Right atrium auricular region (tissue), 2 donors: ENCODE data around the gene C1QTNF9B. TPM values are rescaled to one million over a fixed set of nuclear protein-coding genes. Genes with fewer than 3 reads are reported as not detected.

Experiments used
- DNase-seq: peaks from one replicate; pipeline ENCODE4 v3.0.0-alpha.2; 2019; ENCODE audit warnings: low spot score
- H3K27ac ChIP-seq, 2 donors: fragments of 200-600 bp; sonication (generic); 1 replicate in 1 of 2; 2 replicates in 1 of 2; pipeline ENCODE4 v1.5.1; 2016 to 2019
- H3K27me3 ChIP-seq, 2 donors: fragments of 200-600 bp; sonication (generic); one replicate each; pipeline versions ENCODE4 v1.5.1 to v1.6.0; 2017 to 2019
- H3K36me3 ChIP-seq: fragments of 200-600 bp; sonication (generic); one replicate; pipeline ENCODE4 v1.5.1; 2016
- H3K4me1 ChIP-seq, 2 donors: fragments of 200-600 bp; sonication (generic); one replicate each; pipeline versions ENCODE4 v1.5.1 to v1.6.0; 2017 to 2019
- H3K4me3 ChIP-seq, 2 donors: fragments of 200-600 bp; sonication (generic); 1 replicate in 1 of 2; 2 replicates in 1 of 2; pipeline ENCODE4 v1.5.1; 2017 to 2019; ENCODE audit warnings: mild to moderate bottlenecking in 1 of 2, moderate library complexity in 1 of 2
- H3K9me3 ChIP-seq, 2 donors: fragments of 200-600 bp; sonication (generic); one replicate each; pipeline ENCODE4 v1.5.1; 2019
- total RNA-seq, 2 donors: library from RNA; depleted of rRNA; stranded (reverse); fragments of >200 nt; gene quantifications; one replicate each; pipeline ENCODE4 v1.1.0, GENCODE V29; 2016
- TF ChIP-seq, protein P1 (sequence below), 2 donors: fragments of 200-600 bp; sonication (generic); IDR thresholded peaks; one replicate each; pipeline ENCODE4 v1.5.1; 2019; ENCODE audit warnings: antibody characterized with exemption in 2 of 2

The C1QTNF9B gene
- total RNA-seq, 2 donors from 2014 or later = 1.5 TPM; not detected in 1

DNA sequence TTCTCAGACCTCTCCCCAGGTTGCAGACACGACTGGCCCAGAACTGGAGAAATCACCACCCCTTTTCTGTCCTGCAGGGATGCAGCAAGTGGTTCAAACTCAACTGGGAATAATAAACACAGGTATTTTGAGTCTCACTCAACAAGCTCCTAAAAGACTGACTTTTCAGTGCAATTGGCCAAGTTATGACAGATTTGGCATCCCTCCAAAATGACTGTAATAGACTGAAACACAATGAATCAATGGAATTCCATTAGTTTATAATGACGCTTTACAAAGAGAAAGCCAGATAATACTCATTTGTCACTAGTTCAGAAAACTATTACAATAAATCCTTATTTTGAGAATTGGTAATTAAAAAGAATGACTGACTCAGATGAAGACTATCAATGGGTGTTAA is 46.2 kb downstream of the C1QTNF9B start:
- DNase-seq = no peak
- TF ChIP-seq, protein P1, sequence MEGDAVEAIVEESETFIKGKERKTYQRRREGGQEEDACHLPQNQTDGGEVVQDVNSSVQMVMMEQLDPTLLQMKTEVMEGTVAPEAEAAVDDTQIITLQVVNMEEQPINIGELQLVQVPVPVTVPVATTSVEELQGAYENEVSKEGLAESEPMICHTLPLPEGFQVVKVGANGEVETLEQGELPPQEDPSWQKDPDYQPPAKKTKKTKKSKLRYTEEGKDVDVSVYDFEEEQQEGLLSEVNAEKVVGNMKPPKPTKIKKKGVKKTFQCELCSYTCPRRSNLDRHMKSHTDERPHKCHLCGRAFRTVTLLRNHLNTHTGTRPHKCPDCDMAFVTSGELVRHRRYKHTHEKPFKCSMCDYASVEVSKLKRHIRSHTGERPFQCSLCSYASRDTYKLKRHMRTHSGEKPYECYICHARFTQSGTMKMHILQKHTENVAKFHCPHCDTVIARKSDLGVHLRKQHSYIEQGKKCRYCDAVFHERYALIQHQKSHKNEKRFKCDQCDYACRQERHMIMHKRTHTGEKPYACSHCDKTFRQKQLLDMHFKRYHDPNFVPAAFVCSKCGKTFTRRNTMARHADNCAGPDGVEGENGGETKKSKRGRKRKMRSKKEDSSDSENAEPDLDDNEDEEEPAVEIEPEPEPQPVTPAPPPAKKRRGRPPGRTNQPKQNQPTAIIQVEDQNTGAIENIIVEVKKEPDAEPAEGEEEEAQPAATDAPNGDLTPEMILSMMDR (IDR thresholded peaks at IDR 0.05) = no peak
- Histone ChIP-seq H3K4me1 (no peaks in the 10 kb centered on the region), H3K27ac (no peak overlapping the region), H3K4me3 (no peak overlapping the region), H3K36me3 (no peaks in the 10 kb centered on the region), H3K27me3 (no peaks in the 10 kb centered on the region), H3K9me3 (no peaks in the 10 kb centered on the region)

DNA sequence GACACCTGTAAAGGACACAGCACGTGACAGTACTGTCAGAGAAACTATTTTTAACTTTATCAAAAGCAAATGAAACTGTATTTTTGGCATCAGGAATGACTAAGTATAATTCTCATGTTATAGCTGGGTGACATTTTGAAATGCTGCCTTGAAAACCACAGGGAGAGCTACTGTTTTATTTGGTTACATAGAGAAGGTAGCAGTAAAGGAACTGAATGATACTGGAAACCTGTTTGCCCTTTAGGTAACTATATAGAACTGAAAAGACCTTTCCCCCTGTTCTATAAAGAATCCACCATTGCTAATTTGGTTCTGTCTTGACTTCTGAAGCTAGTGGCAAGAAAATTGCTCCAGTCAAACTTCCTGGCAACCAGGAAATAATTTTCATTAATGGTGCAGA is 47.2 kb downstream of the C1QTNF9B start:
- TF ChIP-seq, protein P1 (IDR thresholded peaks at IDR 0.05) = no peak
- Histone ChIP-seq H3K9me3 (no peaks in the 10 kb centered on the region), H3K27ac (no peak overlapping the region), H3K36me3 (no peaks in the 10 kb centered on the region), H3K4me1 (no peaks in the 10 kb centered on the region), H3K27me3 (no peaks in the 10 kb centered on the region), H3K4me3 (no peak overlapping the region)
- DNase-seq = no peak

DNA sequence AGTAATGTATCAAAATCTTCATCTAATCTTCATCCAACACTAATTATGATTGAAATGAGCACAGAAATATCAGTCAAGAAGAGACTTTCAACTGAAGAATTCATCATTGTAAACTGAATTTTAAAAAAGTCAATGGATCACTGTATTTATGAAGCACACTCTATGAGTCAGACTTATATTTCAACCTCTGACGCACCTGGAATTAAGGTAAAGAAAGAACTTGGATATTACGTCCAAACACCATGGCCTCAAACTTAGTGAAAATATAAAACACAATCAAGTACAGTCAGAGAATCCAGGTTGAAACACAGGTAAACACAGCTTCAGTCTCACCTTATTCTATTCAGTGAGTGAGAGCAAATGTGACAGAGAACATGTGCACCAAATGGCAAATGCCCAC is 47.6 kb downstream of the C1QTNF9B start:
- H3K9me3 ChIP-seq = no peaks in the 10 kb centered on the region
- H3K4me1 ChIP-seq = no peaks in the 10 kb centered on the region
- no peak overlapping the region for H3K27ac ChIP-seq
- no peaks in the 10 kb centered on the region for H3K27me3 ChIP-seq
- DNase-seq = no peak
- TF ChIP-seq, protein P1 (IDR thresholded peaks at IDR 0.05) = no peak
- H3K4me3 ChIP-seq = no peak overlapping the region
- H3K36me3 ChIP-seq = no peaks in the 10 kb centered on the region

DNA sequence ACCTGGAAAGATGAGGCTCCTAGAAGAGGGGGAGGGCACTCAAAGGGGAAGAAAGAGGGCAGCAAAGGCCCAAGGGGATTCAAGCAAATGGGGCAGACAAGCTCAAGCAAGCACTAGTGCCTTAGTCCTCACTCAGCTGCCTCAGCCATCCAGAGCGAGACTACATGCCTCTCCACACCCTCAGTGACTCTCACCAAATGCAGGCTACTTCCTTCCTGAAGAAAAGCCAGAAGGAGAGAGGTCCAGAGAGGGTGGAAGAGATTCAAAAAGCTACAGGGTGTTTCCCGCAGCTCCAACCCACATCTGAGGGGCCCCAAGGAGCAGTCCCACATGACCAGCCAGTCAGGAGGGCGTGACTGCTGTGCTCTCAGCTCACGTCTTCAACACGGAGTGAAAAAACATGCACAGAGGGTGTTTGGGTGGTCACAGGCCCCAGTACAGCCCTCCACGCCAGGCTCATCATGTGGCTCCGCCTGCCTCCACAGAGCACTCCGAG is 48.6 kb downstream of the C1QTNF9B start:
- Histone ChIP-seq H3K27ac (no peak overlapping the region), H3K36me3 (no peaks in the 10 kb centered on the region), H3K4me3 (no peak overlapping the region), H3K27me3 (no peaks in the 10 kb centered on the region), H3K9me3 (no peaks in the 10 kb centered on the region), H3K4me1 (no peaks in the 10 kb centered on the region)
- TF ChIP-seq, protein P1 (IDR thresholded peaks at IDR 0.05) = no peak
- DNase-seq = no peak

DNA sequence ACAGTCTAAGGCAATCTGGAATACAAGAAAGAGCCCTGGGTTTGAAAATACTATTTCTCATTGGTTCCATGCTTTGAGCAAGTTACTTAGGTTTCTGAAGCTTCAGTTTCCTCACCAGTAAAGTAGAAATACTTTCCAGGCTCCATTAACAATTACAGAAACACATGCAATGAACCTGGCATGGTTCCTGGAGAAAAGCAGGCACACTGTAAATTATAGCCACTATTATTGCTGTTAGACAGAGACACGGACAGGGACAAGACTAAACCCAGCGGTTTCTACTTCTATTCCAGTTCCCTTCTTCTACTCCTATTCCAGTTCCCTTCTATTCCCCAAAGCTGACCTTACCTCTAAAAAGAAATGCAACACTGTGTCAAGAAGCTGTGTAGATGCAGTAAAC is 49.3 kb downstream of the C1QTNF9B start:
- H3K9me3 ChIP-seq = no peaks in the 10 kb centered on the region
- H3K36me3 ChIP-seq = no peaks in the 10 kb centered on the region
- H3K4me3 ChIP-seq = no peak overlapping the region
- TF ChIP-seq, protein P1 (IDR thresholded peaks at IDR 0.05) = no peak
- H3K27me3 ChIP-seq = no peaks in the 10 kb centered on the region
- no peak for DNase-seq
- no peaks in the 10 kb centered on the region for H3K4me1 ChIP-seq
- no peak overlapping the region for H3K27ac ChIP-seq

DNA sequence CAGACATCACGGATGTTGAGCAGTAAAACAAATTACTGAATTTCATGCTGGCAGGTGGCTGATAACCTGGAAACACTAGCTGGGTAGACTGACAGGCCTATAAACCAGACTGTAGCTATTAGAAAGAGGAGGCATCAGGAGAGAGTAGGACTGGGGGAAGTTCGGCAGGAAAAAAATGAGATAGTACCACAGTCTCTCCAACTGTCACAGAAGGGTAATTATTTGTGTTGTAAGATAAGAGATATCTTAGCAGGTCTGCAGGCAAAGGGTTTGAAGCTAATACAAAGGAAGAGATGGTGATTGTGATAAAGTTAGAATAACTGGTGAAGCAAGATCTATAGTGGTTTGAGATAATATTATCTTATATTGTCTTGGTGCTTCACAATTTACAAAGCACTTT is 49.8 kb downstream of the C1QTNF9B start:
- no peak overlapping the region for H3K4me3 ChIP-seq
- no peak overlapping the region for H3K27ac ChIP-seq
- no peaks in the 10 kb centered on the region for H3K27me3 ChIP-seq
- no peaks in the 10 kb centered on the region for H3K4me1 ChIP-seq
- DNase-seq = no peak
- TF ChIP-seq, protein P1 (IDR thresholded peaks at IDR 0.05) = no peak
- H3K36me3 ChIP-seq = no peaks in the 10 kb centered on the region
- H3K9me3 ChIP-seq = no peaks in the 10 kb centered on the region
